ENCODE measurements around the gene SDK2. TPM values are rescaled to one million over a fixed set of nuclear protein-coding genes. Genes with fewer than 3 reads are reported as not detected.

Gene SDK2
- total and polyA plus RNA-seq, 2 of the 4 experiments (the other 2 are of a cell fraction) = under 0.01 to 0.03 TPM

- DNase-seq (no peak), ATAC-seq (ENCODE audit: low read depth) (no peak)
- Histone ChIP-seq H3K14ac (replicated peaks; ENCODE audit: low read depth, low read length) (no peak overlapping the region), H2AFZ (replicated peaks; ENCODE audit: low read length, poor library complexity) (no peak overlapping the region), H3K79me1 (ENCODE audit: low read depth in 1 of 2, low read length in 2 of 2) (no peaks in the 10 kb centered on the region), H2BK120ac (ENCODE audit: low read depth, low read length) (no peak overlapping the region), H2AK5ac (ENCODE audit: low read depth, low read length) (no peak overlapping the region), H2AK9ac (replicated peaks; ENCODE audit: low read depth, low read length, poor library complexity) (no peak overlapping the region), H3K4me2 (ENCODE audit: low read depth, low read length) (no peak overlapping the region), H4K5ac (ENCODE audit: low read depth, low read length) (no peak overlapping the region), H3K9ac (ENCODE audit: low read depth, low read length) (no peak overlapping the region), H4K91ac (ENCODE audit: insufficient read depth, low read depth, low read length) (no peak overlapping the region), H3K23ac (ENCODE audit: low read depth, low read length) (no peak overlapping the region), H3K56ac (ENCODE audit: extremely low read depth, insufficient read depth, low read length) (no peak overlapping the region), H3K4ac (ENCODE audit: low read depth, low read length) (no peak overlapping the region), H3K4me3 (ENCODE audit: insufficient read depth, low read depth, low read length) (no peak overlapping the region), H3K36me3 (ENCODE audit: control insufficient read depth, insufficient read depth, low read length) (no peaks in the 10 kb centered on the region), H3K9me3 (ENCODE audit: control insufficient read depth, insufficient read depth, low read length) (no peaks in the 10 kb centered on the region), H3K27me3 (ENCODE audit: control insufficient read depth, insufficient read depth, low read length) (peaks cover 4% of the 10 kb centered on the region; the same call in 1 of the 2 replicates), H3K9me1 (ENCODE audit: insufficient read depth, low read length) (no peaks in the 10 kb centered on the region), H2BK15ac (ENCODE audit: low read depth, low read length) (no peak overlapping the region), H4K8ac (ENCODE audit: low read depth in 2 of 2, low read length in 2 of 2) (no peak overlapping the region), H3K4me1 (ENCODE audit: control insufficient read depth, insufficient read depth, low read length) (no peaks in the 10 kb centered on the region), H3K27ac (ENCODE audit: insufficient read depth, low read length) (no peak overlapping the region), H3K18ac (ENCODE audit: low read depth, low read length) (no peak overlapping the region), H4K20me1 (ENCODE audit: insufficient read depth, low read length) (no peaks in the 10 kb centered on the region), H2BK20ac (ENCODE audit: low read depth, low read length) (no peak overlapping the region), H2BK5ac (ENCODE audit: low read depth, low read length, poor library complexity, severe bottlenecking) (no peak overlapping the region)
- TF ChIP-seq MAZ (IDR thresholded peaks at IDR 0.05; ENCODE audit: borderline replicate concordance, low read depth, low read length) (no peak), SMC3 (IDR thresholded peaks at IDR 0.05; ENCODE audit: low read depth, low read length) (no peak), MAFK (IDR thresholded peaks at IDR 0.05; ENCODE audit: low read depth, low read length) (no peak), ELK1 (IDR thresholded peaks at IDR 0.05; ENCODE audit: borderline replicate concordance, low read depth, low read length) (no peak), RCOR1 (IDR thresholded peaks at IDR 0.05; ENCODE audit: insufficient replicate concordance, low read length) (no peak), CEBPB (IDR thresholded peaks at IDR 0.05; ENCODE audit: low read depth, low read length) (no peak), FOS (IDR thresholded peaks at IDR 0.05; ENCODE audit: low read depth, low read length) (no peak), POLR2A (IDR thresholded peaks at IDR 0.05; ENCODE audit: low read depth, low read length) (no peak), NFE2L2 (IDR thresholded peaks at IDR 0.05; ENCODE audit: low read depth, low read length) (no peak), CHD1 (IDR thresholded peaks at IDR 0.05; ENCODE audit: low read depth, low read length) (no peak), USF2 (IDR thresholded peaks at IDR 0.05; ENCODE audit: low read depth, low read length) (no peak), RAD21 (IDR thresholded peaks at IDR 0.05; ENCODE audit: low read length) (no peak), MXI1 (IDR thresholded peaks at IDR 0.05; ENCODE audit: borderline replicate concordance, low read depth, low read length) (no peak)
- intact Hi-C loops (cut with micrococcal nuclease) (no loop called here), in situ Hi-C loops (cut with MboI; ENCODE audit: low sequenced_read_pairs) (no loop called here), dilution Hi-C loops (cut with HindIII; ENCODE audit: low sequenced_read_pairs, unreplicated experiment) (no loop called here)
- WGBS, 2 experiments (ENCODE audit: extremely low coverage in 2 of 2, insufficient read length in 1 of 2) = 61% methylated on average over 3 of the region's 17 CpGs; no CpG with 5 or more reads in 1 of the 2 experiments
- CTCF ChIA-PET = no interaction called here
- BruUV-seq (replicated peaks) = no TSS peak
- POLR2A ChIA-PET (ENCODE audit: unreplicated experiment) = no interaction called here
Measured at GRCh38 chr17:73397856-73398540, 246.2 kb downstream of the SDK2 start.
